Raji (cell line): ENCODE data around the gene RXFP1.

Experiments
- POLR2A ChIP-seq: IDR thresholded peaks from 2 replicates; pipeline ENCODE4 v1.6.1; 2011; ENCODE audit warnings: low read depth, low read length, control low read depth; ENCODE audit not compliant: insufficient read depth

Gene RXFP1

GRCh38 chr4:158673633-158674032, 152.0 kb downstream of the RXFP1 start:
- TF ChIP-seq POLR2A = no peak

GRCh38 chr4:158676076-158676475, 154.4 kb downstream of the RXFP1 start:
- no peak for TF ChIP-seq POLR2A

- no peak for TF ChIP-seq POLR2A
These were observed 157.1 kb downstream of the RXFP1 start for GRCh38 chr4:158678767-158679166.

- no peak for TF ChIP-seq POLR2A
These were observed 159.9 kb downstream of the RXFP1 start for GRCh38 chr4:158681629-158682028.

- TF ChIP-seq POLR2A = no peak
These were observed 160.4 kb downstream of the RXFP1 start for GRCh38 chr4:158682066-158682465.

GRCh38 chr4:158688813-158689212, 167.1 kb downstream of the RXFP1 start:
- TF ChIP-seq POLR2A = no peak
